ENCODE data around the gene NCAPH2.
A peak's percentile ranks its signal among the peaks of the same experiment; 100 is the strongest.

NCAPH2 gene

DNA sequence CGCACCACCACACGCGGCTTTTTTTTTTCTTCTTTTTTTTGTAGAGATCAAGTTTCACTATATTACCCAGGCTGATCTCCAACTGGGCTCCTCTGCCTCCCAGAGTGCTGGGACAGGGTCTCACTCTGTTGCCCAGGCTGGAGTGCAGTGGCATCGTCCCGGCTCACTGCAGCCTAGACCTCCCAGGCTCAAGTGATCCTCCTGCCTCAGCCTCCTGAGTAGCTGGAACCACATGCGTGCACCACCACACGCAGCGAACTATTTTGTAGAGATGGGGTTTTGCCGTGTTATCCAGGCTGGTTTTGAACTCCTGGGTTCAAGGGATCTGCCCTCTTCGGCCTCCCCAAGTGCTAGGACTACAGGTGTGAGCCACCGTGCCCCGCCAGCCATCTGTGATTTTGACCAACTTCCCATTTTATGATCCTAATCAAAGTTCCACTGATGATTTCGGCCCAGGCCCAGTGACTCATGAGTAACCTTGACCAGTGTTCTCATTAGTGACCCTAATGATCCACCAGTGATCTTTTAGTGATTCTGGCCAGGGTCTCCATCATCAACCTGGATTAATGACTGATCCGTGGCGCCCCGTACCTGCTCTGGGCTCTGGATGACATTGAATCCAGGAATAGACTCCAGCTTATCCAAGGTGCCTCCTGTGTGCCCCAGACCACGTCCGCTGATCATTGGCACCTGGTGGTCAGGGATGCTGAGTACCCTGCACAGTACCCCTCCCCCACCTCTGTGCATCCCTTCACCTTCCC lies 20.1 kb downstream of the NCAPH2 start:
- TF ChIP-seq POLR2AphosphoS5 (IDR thresholded peaks at IDR 0.05; ENCODE audit: borderline replicate concordance, low read depth, low read length) (no peak), FOXP2 (optimal IDR thresholded peaks at IDR 0.05; ENCODE audit: control extremely low read depth, extremely low read length, insufficient read depth) (no peak), EZH2 (IDR thresholded peaks at IDR 0.05) (no peak)
- Histone ChIP-seq H3K27ac (no peak overlapping the region), H3K9me3 (ENCODE audit: low read depth, low read length) (no peaks in the 10 kb centered on the region), H3K9ac (ENCODE audit: insufficient read length) (no peak overlapping the region), H3K36me3 (ENCODE audit: insufficient read depth, low read length) (peaks cover 9% of the 10 kb centered on the region; the same call in 1 of the 2 replicates), H3K4me3 (no peak overlapping the region)
- DNase-seq (ENCODE audit: low read depth, low spot score): no peak

GRCh38 chr22:50528682-50529415 lies 20.8 kb downstream of the NCAPH2 start:
- Histone ChIP-seq H3K9me3 (ENCODE audit: low read depth, low read length) (no peaks in the 10 kb centered on the region), H3K4me3 (no peak overlapping the region), H3K36me3 (ENCODE audit: insufficient read depth, low read length) (peaks cover 1% of the 10 kb centered on the region; the same call in 1 of the 2 replicates), H3K27ac (no peak overlapping the region), H3K9ac (ENCODE audit: insufficient read length) (no peak overlapping the region)
- no peak for TF ChIP-seq POLR2AphosphoS5 (IDR thresholded peaks at IDR 0.05; ENCODE audit: borderline replicate concordance, low read depth, low read length)
- no peak for TF ChIP-seq FOXP2 (optimal IDR thresholded peaks at IDR 0.05; ENCODE audit: control extremely low read depth, extremely low read length, insufficient read depth)
- TF ChIP-seq EZH2 (IDR thresholded peaks at IDR 0.05): no peak
- DNase-seq (ENCODE audit: low read depth, low spot score): no peak

DNA sequence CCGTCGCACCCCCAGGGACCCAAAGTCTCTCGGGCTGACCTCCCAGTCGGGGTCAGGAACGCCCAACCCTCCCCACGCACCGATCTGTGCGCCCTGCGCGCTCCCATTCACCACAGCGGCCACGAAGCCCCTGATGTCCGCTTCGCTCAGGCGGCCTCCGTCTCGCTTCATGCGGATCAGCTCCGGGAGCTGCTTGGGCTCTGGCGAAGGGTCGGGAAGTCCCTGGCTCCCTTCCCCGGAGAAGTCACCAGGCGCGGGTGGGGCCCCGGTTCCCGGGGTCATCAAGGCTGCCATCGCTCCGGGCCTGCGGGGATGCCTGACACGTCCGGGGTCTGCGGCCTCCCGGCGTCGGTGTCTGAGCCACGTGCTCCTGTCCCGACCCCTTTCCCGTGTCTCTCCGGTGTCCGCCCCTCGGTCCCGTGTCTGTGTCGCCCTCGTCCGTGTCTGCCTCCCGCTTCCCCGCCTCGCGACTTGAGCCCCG lies 21.4 kb downstream of the NCAPH2 start:
- Histone ChIP-seq H3K9ac (ENCODE audit: insufficient read length) (no peak overlapping the region), H3K9me3 (ENCODE audit: low read depth, low read length) (no peaks in the 10 kb centered on the region), H3K27ac (no peak overlapping the region), H3K36me3 (ENCODE audit: insufficient read depth, low read length) (no peaks in the 10 kb centered on the region), H3K4me3 (peak overlapping the region; percentile 82)
- DNase-seq (ENCODE audit: low read depth, low spot score): no peak
- TF ChIP-seq FOXP2 (optimal IDR thresholded peaks at IDR 0.05; ENCODE audit: control extremely low read depth, extremely low read length, insufficient read depth) (no peak), POLR2AphosphoS5 (IDR thresholded peaks at IDR 0.05; ENCODE audit: borderline replicate concordance, low read depth, low read length) (no peak), EZH2 (IDR thresholded peaks at IDR 0.05) (no peak)

- Histone ChIP-seq H3K4me3 (peak within 1 kb of the TSS; percentile 82), H3K9me3 (ENCODE audit: low read depth, low read length) (no peaks in the 10 kb centered on the region), H3K36me3 (ENCODE audit: insufficient read depth, low read length) (no peaks in the 10 kb centered on the region), H3K27ac (no peak within 1 kb of the TSS), H3K9ac (ENCODE audit: insufficient read length) (peak within 1 kb of the TSS; percentile 78)
- no peak for DNase-seq (ENCODE audit: low read depth, low spot score)
- TF ChIP-seq FOXP2 (optimal IDR thresholded peaks at IDR 0.05; ENCODE audit: control extremely low read depth, extremely low read length, insufficient read depth): no peak
- TF ChIP-seq POLR2AphosphoS5 (IDR thresholded peaks at IDR 0.05; ENCODE audit: borderline replicate concordance, low read depth, low read length): no peak
- no peak for TF ChIP-seq EZH2 (IDR thresholded peaks at IDR 0.05)
These were observed 22.0 kb downstream of the NCAPH2 start, which contains the start of gene TYMP for GRCh38 chr22:50529897-50530579. TYMP (minus strand) TSS chr22:50530012; CDS start chr22:50529709, 303 bp downstream.

DNA sequence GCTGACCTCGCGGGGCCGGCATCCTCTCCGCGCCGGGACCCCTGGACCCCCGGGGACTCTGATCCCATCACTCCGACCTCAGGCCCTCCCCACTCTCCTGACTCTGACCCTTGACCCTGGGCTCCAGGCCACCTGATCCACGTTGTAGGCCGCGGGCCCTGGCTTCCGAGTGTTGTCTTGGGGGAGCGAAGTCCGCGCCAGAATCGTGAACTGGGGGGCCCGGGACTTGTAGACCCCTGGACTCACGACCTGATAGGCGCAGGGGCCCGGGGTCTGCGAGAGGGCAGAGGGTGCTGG lies 22.5 kb downstream of the NCAPH2 start:
- DNase-seq (ENCODE audit: low read depth, low spot score): no peak
- Histone ChIP-seq H3K4me3 (peak overlapping the region; percentile 82), H3K9ac (ENCODE audit: insufficient read length) (peak overlapping the region; percentile 78), H3K36me3 (ENCODE audit: insufficient read depth, low read length) (no peaks in the 10 kb centered on the region), H3K9me3 (ENCODE audit: low read depth, low read length) (no peaks in the 10 kb centered on the region), H3K27ac (no peak overlapping the region)
- TF ChIP-seq FOXP2 (optimal IDR thresholded peaks at IDR 0.05; ENCODE audit: control extremely low read depth, extremely low read length, insufficient read depth): no peak
- no peak for TF ChIP-seq POLR2AphosphoS5 (IDR thresholded peaks at IDR 0.05; ENCODE audit: borderline replicate concordance, low read depth, low read length)
- TF ChIP-seq EZH2 (IDR thresholded peaks at IDR 0.05): no peak

DNA sequence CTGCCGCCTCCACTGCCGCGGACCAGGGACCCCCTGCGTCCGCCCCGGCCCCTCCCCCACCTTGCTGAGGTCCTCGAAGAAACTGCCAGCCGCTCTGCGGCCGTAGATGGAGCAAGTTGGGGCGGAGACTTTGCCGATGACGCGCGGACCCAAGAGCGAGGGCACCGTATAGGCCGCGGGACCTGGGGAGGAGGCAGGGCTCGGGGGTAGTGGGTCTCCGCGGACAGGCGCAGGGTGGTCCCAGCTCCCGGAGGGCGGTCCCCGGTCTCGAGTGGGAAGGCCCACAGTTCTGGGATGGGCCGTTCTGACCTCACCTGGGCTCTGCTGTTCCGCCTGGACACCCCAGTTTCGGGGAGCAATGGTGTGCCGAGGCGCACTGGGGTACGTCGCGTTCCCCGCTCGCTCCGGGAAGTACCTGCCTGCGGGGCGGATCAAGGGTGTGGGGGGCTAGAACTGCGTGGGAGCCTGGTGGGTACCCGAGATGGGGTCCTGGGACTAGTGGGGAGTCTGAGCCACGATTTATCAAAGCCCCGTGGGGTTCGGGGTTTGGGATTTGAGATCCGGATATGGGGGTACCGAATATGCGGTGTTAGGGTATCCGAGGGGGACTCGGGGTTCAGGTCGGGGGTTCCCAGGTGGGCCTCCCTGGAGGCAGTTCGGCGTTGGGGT lies 23.0 kb downstream of the NCAPH2 start:
- no peak for TF ChIP-seq POLR2AphosphoS5 (IDR thresholded peaks at IDR 0.05; ENCODE audit: borderline replicate concordance, low read depth, low read length)
- no peak for TF ChIP-seq EZH2 (IDR thresholded peaks at IDR 0.05)
- TF ChIP-seq FOXP2 (optimal IDR thresholded peaks at IDR 0.05; ENCODE audit: control extremely low read depth, extremely low read length, insufficient read depth): no peak
- Histone ChIP-seq H3K27ac (no peak overlapping the region), H3K36me3 (ENCODE audit: insufficient read depth, low read length) (no peaks in the 10 kb centered on the region), H3K9ac (ENCODE audit: insufficient read length) (peak overlapping the region; percentile 78), H3K9me3 (ENCODE audit: low read depth, low read length) (no peaks in the 10 kb centered on the region), H3K4me3 (peak overlapping the region; percentile 82)
- no peak for DNase-seq (ENCODE audit: low read depth, low spot score)

DNA sequence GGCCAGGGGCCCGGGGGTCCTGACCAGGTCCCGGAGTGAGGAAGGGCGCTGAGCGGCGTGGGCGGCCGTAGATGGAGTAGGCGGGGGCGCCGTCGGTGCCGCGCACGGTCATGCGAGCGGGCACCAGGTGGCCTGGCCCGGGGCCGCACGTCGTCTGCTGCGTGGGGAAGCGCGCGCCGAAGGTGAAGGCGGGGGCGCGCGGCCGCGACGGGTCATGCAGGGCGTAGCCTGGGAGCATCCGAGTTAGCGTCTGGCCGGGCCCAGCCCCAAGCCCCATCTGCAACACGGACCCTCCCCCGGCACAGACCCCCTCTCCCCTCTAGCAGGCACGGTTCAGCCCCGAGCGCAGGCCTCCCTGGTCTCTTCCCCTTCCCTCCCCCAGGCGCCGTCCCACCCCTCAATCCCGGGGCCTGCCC lies 23.5 kb downstream of the NCAPH2 start:
- TF ChIP-seq FOXP2 (optimal IDR thresholded peaks at IDR 0.05; ENCODE audit: control extremely low read depth, extremely low read length, insufficient read depth): no peak
- TF ChIP-seq EZH2 (IDR thresholded peaks at IDR 0.05): no peak
- TF ChIP-seq POLR2AphosphoS5 (IDR thresholded peaks at IDR 0.05; ENCODE audit: borderline replicate concordance, low read depth, low read length): no peak
- no peaks in the 10 kb centered on the region for H3K9me3 ChIP-seq (ENCODE audit: low read depth, low read length)
- no peak overlapping the region for H3K27ac ChIP-seq
- peak overlapping the region; percentile 20 for H3K9ac ChIP-seq (ENCODE audit: insufficient read length)
- H3K4me3 ChIP-seq: peak overlapping the region; percentile 82; the same call in 1 of the 2 replicates
- H3K36me3 ChIP-seq (ENCODE audit: insufficient read depth, low read length): no peaks in the 10 kb centered on the region
- DNase-seq (ENCODE audit: low read depth, low spot score): no peak

Measured in SK-N-MC (cell line).